GM19463 (cell line): ENCODE measurements around the gene COG1.

Experiments
- ATAC-seq: cut with Tn5 transposase; IDR thresholded peaks from one replicate; pipeline ENCODE4 v1.9.1; 2021; ENCODE audit warnings: mild to moderate bottlenecking, moderate library complexity; ENCODE audit not compliant: unreplicated experiment

COG1 gene

GRCh38 chr17:73198930-73199260 is 6.0 kb downstream of the COG1 start:
- ATAC-seq = no peak

- ATAC-seq = no peak
Observed at GRCh38 chr17:73199751-73200317, 7.0 kb downstream of the COG1 start.

GRCh38 chr17:73200476-73200875 is 7.6 kb downstream of the COG1 start:
- no peak for ATAC-seq

- no peak for ATAC-seq
Observed at GRCh38 chr17:73201215-73202069, 8.6 kb downstream of the COG1 start.

- ATAC-seq = peak; percentile 62
Observed at GRCh38 chr17:73203135-73203787, 10.4 kb downstream of the COG1 start.

GRCh38 chr17:73203788-73204479 is 11.1 kb downstream of the COG1 start:
- no peak for ATAC-seq

GRCh38 chr17:73205459-73205961 is 12.7 kb downstream of the COG1 start:
- no peak for ATAC-seq

- ATAC-seq = no peak
Observed at GRCh38 chr17:73208139-73208827, 15.4 kb downstream of the COG1 start.

GRCh38 chr17:73209436-73209835 is 16.6 kb downstream of the COG1 start:
- no peak for ATAC-seq

GRCh38 chr17:73210002-73210678 is 17.3 kb downstream of the COG1 start:
- no peak for ATAC-seq

GRCh38 chr17:73211745-73212144 is 18.9 kb downstream of the COG1 start:
- no peak for ATAC-seq

- no peak for ATAC-seq
Observed at GRCh38 chr17:73214008-73214407, 21.2 kb downstream of the COG1 start.

- no peak for ATAC-seq
Observed at GRCh38 chr17:73214851-73215250, 22.0 kb downstream of the COG1 start.

- no peak for ATAC-seq
Observed at GRCh38 chr17:73215447-73215846, 22.6 kb downstream of the COG1 start.

GRCh38 chr17:73223626-73224230 is 30.9 kb downstream of the COG1 start:
- ATAC-seq = no peak

- no peak for ATAC-seq
Observed at GRCh38 chr17:73224237-73224636, 31.4 kb downstream of the COG1 start.

GRCh38 chr17:73224663-73225305 is 31.9 kb downstream of the COG1 start:
- ATAC-seq = no peak

- ATAC-seq = no peak
Observed at GRCh38 chr17:73226556-73227172, 33.8 kb downstream of the COG1 start.

- ATAC-seq = no peak
Observed at GRCh38 chr17:73227379-73227778, 34.5 kb downstream of the COG1 start.
